ENCODE data around the gene WASF1. TPM values are rescaled to one million over a fixed set of nuclear protein-coding genes. Genes with fewer than 3 reads are reported as not detected.

The WASF1 gene
- total RNA-seq, 1 experiment from 2014 or later, result 3.0 TPM

GRCh38 chr6:110063594-110064263 lies 115.7 kb downstream of the WASF1 start:
- no TSS peak for BruUV-seq (replicated peaks)
- Histone ChIP-seq H4K20me1 (ENCODE audit: low read length) (no peaks in the 10 kb centered on the region), H3K9ac (ENCODE audit: low read length) (no peak overlapping the region), H3K4me2 (ENCODE audit: low read length) (no peak overlapping the region), H3K9me3 (ENCODE audit: low read length) (no peaks in the 10 kb centered on the region), H3F3A (ENCODE audit: low read length, unreplicated experiment) (no peaks in the 10 kb centered on the region), H3K36me3 (ENCODE audit: low read depth, low read length) (no peaks in the 10 kb centered on the region), H2AFZ (ENCODE audit: low read length) (no peak overlapping the region), H3K27me3 (ENCODE audit: low read length) (peaks cover 49% of the 10 kb centered on the region), H3K4me3 (ENCODE audit: low read length) (no peak overlapping the region), H3K27ac (ENCODE audit: low read length) (no peak overlapping the region), H3K4me1 (ENCODE audit: insufficient read depth, low read length) (no peaks in the 10 kb centered on the region), H3K79me2 (ENCODE audit: low read length) (no peaks in the 10 kb centered on the region), H3K9me2 (replicated peaks; ENCODE audit: low read length) (no peaks in the 10 kb centered on the region)
- intact Hi-C loops (cut with micrococcal nuclease), result no loop called here
- ATAC-seq, result no peak
- POLR2A ChIA-PET (ENCODE audit: unreplicated experiment), result no interaction called here
- CTCF ChIA-PET, result no interaction called here
- TF ChIP-seq EZH2 (IDR thresholded peaks at IDR 0.05; ENCODE audit: low read length, unreplicated experiment) (no peak), EZH2phosphoT487 (IDR thresholded peaks at IDR 0.05; ENCODE audit: borderline replicate concordance, low read length) (no peak)
- TF ChIP-seq, protein P1, sequence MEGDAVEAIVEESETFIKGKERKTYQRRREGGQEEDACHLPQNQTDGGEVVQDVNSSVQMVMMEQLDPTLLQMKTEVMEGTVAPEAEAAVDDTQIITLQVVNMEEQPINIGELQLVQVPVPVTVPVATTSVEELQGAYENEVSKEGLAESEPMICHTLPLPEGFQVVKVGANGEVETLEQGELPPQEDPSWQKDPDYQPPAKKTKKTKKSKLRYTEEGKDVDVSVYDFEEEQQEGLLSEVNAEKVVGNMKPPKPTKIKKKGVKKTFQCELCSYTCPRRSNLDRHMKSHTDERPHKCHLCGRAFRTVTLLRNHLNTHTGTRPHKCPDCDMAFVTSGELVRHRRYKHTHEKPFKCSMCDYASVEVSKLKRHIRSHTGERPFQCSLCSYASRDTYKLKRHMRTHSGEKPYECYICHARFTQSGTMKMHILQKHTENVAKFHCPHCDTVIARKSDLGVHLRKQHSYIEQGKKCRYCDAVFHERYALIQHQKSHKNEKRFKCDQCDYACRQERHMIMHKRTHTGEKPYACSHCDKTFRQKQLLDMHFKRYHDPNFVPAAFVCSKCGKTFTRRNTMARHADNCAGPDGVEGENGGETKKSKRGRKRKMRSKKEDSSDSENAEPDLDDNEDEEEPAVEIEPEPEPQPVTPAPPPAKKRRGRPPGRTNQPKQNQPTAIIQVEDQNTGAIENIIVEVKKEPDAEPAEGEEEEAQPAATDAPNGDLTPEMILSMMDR (conservative IDR thresholded peaks at IDR 0.05; ENCODE audit: low read depth, low read length), result no peak
- DNase-seq, result no peak

- DNase-seq (no peak), ATAC-seq (no peak)
- no peaks in the 10 kb centered on the region for H4K20me1 ChIP-seq (ENCODE audit: low read length)
- no peaks in the 10 kb centered on the region for H3K4me1 ChIP-seq (ENCODE audit: insufficient read depth, low read length)
- intact Hi-C loops (cut with micrococcal nuclease), result no loop called here
- H3K79me2 ChIP-seq (ENCODE audit: low read length), result no peaks in the 10 kb centered on the region
- no peaks in the 10 kb centered on the region for H3K9me3 ChIP-seq (ENCODE audit: low read length)
- H3K9ac ChIP-seq (ENCODE audit: low read length), result no peak overlapping the region
- TF ChIP-seq EZH2phosphoT487 (IDR thresholded peaks at IDR 0.05; ENCODE audit: borderline replicate concordance, low read length), result no peak
- TF ChIP-seq, protein P1 (conservative IDR thresholded peaks at IDR 0.05; ENCODE audit: low read depth, low read length), result no peak
- TF ChIP-seq EZH2 (IDR thresholded peaks at IDR 0.05; ENCODE audit: low read length, unreplicated experiment), result no peak
- no peak overlapping the region for H2AFZ ChIP-seq (ENCODE audit: low read length)
- POLR2A ChIA-PET (ENCODE audit: unreplicated experiment), result no interaction called here
- no peaks in the 10 kb centered on the region for H3K9me2 ChIP-seq (replicated peaks; ENCODE audit: low read length)
- no peak overlapping the region for H3K4me2 ChIP-seq (ENCODE audit: low read length)
- no peaks in the 10 kb centered on the region for H3F3A ChIP-seq (ENCODE audit: low read length, unreplicated experiment)
- CTCF ChIA-PET, result no interaction called here
- no peak overlapping the region for H3K4me3 ChIP-seq (ENCODE audit: low read length)
- H3K27ac ChIP-seq (ENCODE audit: low read length), result no peak overlapping the region
- H3K36me3 ChIP-seq (ENCODE audit: low read depth, low read length), result no peaks in the 10 kb centered on the region
- BruUV-seq (replicated peaks), result no TSS peak
- peaks cover 29% of the 10 kb centered on the region for H3K27me3 ChIP-seq (ENCODE audit: low read length)
Measured at GRCh38 chr6:110055387-110055735, 124.1 kb downstream of the WASF1 start.

- no peak for DNase-seq
- CTCF ChIA-PET, result no interaction called here
- intact Hi-C loops (cut with micrococcal nuclease), result no loop called here
Measured at GRCh38 chr6:110054664-110055386, 124.6 kb downstream of the WASF1 start.

More at GRCh38 chr6:110054664-110055386, 124.6 kb downstream of the WASF1 start:
- Histone ChIP-seq H3F3A (ENCODE audit: low read length, unreplicated experiment) (no peaks in the 10 kb centered on the region), H3K9me3 (ENCODE audit: low read length) (no peaks in the 10 kb centered on the region), H4K20me1 (ENCODE audit: low read length) (no peaks in the 10 kb centered on the region), H3K9ac (ENCODE audit: low read length) (no peak overlapping the region), H3K27me3 (ENCODE audit: low read length) (peaks cover 25% of the 10 kb centered on the region), H3K4me2 (ENCODE audit: low read length) (no peak overlapping the region), H3K27ac (ENCODE audit: low read length) (no peak overlapping the region), H3K36me3 (ENCODE audit: low read depth, low read length) (no peaks in the 10 kb centered on the region), H3K4me1 (ENCODE audit: insufficient read depth, low read length) (no peaks in the 10 kb centered on the region), H3K9me2 (replicated peaks; ENCODE audit: low read length) (no peaks in the 10 kb centered on the region), H3K79me2 (ENCODE audit: low read length) (no peaks in the 10 kb centered on the region), H3K4me3 (ENCODE audit: low read length) (no peak overlapping the region), H2AFZ (ENCODE audit: low read length) (no peak overlapping the region)
- TF ChIP-seq EZH2phosphoT487 (IDR thresholded peaks at IDR 0.05; ENCODE audit: borderline replicate concordance, low read length) (no peak), EZH2 (IDR thresholded peaks at IDR 0.05; ENCODE audit: low read length, unreplicated experiment) (no peak)
- TF ChIP-seq, protein P1 (conservative IDR thresholded peaks at IDR 0.05; ENCODE audit: low read depth, low read length), result no peak
- no peak for ATAC-seq
- no TSS peak for BruUV-seq (replicated peaks)
- POLR2A ChIA-PET (ENCODE audit: unreplicated experiment), result no interaction called here

Measured in PC-3 (cell line).